Left lung (tissue), 10 donors: ENCODE results near the gene NOL8. TPM values are rescaled to one million over a fixed set of nuclear protein-coding genes. Genes with fewer than 3 reads are reported as not detected.

Source experiments
- ATAC-seq: fragments of 200-7000 bp; cut with Tn5 transposase; one replicate; pipeline ENCODE4 v1.9.1; 2020; ENCODE audit warnings: moderate library complexity
- DNase-seq, 4 donors: peaks; one replicate each; pipeline ENCODE4 v3.0.0-alpha.2; 2013 to 2020
- H3K27ac ChIP-seq, 2 donors: fragments of 200-600 bp; sonication (generic) in 1 of 2; one replicate each; pipeline versions ENCODE4 v1.5.0 to v1.8.0; 2020 to 2021
- H3K27me3 ChIP-seq, 2 donors: fragments of 200-600 bp; sonication (generic) in 1 of 2; one replicate each; pipeline versions ENCODE4 v1.5.0 to v1.8.0; 2020 to 2021
- H3K36me3 ChIP-seq, 2 donors: fragments of 200-600 bp; sonication (generic) in 1 of 2; one replicate each; pipeline versions ENCODE4 v1.5.0 to v1.8.0; 2020 to 2021
- H3K4me1 ChIP-seq, 2 donors: fragments of 200-600 bp; one replicate each; pipeline ENCODE4 v1.8.0; 2021
- H3K4me3 ChIP-seq, 2 donors: fragments of 200-600 bp; sonication (generic) in 1 of 2; one replicate each; pipeline versions ENCODE4 v1.5.0 to v1.8.0; 2020 to 2021; ENCODE audit warnings: mild to moderate bottlenecking in 1 of 2
- H3K9me3 ChIP-seq, 2 donors: fragments of 200-600 bp; sonication (generic) in 1 of 2; one replicate each; pipeline versions ENCODE4 v1.5.0 to v1.8.0; 2020 to 2021
- intact Hi-C, 2 donors: fragments of 100-400 bp; cut with DNase I; formaldehyde crosslinking; loops; one replicate each; pipeline versions ENCODE4 v1.11.2 to v1.14.2; 2022
- polyA plus RNA-seq, 6 donors: library from polyadenylated mRNA; unstranded; fragments of 120-200 nt; gene quantifications; one replicate each; pipeline ENCODE4 v1.2.1, GENCODE V29; 2013; ENCODE audit not compliant: insufficient read length in 6 of 6
- total RNA-seq, 2 donors: library from RNA; stranded (reverse); fragmentation: NEBNext Ultra II Directional; extraction: Animal tissue kit (Norgen Biotek cat#: 25700); gene quantifications; one replicate each; pipeline ENCODE4 v1.2.1, GENCODE V29; 2021
- TF ChIP-seq, protein P1 (sequence below), 2 donors: fragments of 200-600 bp; sonication (generic) in 1 of 2; IDR thresholded peaks; one replicate each; pipeline versions ENCODE4 v1.5.0 to v1.8.0; 2021; ENCODE audit warnings: antibody characterized with exemption in 2 of 2
- donor health status: DM: no; HTN: yes; CAD: no.
- donor health status: DM: no; HTN: no; CAD: no.

Gene NOL8
- total and polyA plus RNA-seq, 8 donors, result 23.7 to 69.3 (median 48.6) TPM

DNA sequence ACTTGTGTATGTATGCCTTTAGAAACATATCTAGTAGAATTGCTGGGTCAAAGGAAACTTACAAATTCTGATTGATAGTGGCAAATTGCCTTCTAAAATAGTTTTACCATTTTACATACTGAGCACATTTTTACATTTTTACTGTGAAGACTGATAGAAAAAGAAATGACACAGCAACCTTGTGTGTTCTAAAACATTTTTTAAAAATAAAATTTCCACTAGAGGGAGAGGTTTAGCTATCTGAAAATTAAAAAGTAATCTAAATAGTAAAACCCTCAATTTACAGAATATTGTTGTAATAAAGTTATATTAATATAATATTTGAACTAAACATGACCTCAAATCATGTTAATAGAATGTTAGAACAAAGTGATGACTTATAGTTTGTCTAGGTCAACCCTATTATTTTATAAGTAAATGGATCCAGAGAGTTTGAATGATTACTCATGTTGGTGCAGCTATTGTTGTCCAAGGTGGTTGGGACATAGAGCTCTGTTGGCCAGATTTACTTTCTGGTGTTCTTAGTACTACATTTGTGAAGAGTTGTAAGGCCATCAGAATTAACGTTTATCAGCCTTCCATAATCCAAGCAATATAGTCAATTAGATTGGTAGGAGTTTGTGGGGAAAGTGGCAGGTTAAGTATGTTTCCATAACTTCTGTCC lies 17.8 kb upstream of the NOL8 start:
- H3K27ac ChIP-seq, result no peak overlapping the region
- TF ChIP-seq, protein P1, sequence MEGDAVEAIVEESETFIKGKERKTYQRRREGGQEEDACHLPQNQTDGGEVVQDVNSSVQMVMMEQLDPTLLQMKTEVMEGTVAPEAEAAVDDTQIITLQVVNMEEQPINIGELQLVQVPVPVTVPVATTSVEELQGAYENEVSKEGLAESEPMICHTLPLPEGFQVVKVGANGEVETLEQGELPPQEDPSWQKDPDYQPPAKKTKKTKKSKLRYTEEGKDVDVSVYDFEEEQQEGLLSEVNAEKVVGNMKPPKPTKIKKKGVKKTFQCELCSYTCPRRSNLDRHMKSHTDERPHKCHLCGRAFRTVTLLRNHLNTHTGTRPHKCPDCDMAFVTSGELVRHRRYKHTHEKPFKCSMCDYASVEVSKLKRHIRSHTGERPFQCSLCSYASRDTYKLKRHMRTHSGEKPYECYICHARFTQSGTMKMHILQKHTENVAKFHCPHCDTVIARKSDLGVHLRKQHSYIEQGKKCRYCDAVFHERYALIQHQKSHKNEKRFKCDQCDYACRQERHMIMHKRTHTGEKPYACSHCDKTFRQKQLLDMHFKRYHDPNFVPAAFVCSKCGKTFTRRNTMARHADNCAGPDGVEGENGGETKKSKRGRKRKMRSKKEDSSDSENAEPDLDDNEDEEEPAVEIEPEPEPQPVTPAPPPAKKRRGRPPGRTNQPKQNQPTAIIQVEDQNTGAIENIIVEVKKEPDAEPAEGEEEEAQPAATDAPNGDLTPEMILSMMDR (IDR thresholded peaks at IDR 0.05), result peak in 1 of 2 donors; percentile 32
- intact Hi-C loops, result loop anchor here in 1 of 2 donors (10.0 kb wide), 1 partner anchor 92 kb away; no protein-coding TSS in a partner anchor

DNA sequence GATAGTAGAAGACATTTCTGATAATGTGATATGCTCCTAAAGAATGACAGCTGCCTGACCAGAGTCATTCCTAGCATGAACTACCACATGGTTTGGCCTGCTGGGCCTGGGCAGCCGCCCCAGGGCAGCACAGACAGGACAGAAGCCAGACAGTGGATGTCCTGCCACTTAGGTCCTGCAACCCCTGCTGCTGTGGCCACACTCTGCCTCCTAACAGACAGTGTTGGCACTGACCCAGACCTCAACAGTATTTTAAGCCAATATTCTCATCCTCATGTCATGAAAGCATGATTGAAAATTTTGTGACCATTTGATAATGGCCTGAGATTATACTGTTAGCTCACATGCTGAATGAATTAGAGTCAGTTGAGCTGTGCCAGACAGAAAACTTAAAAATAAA lies 16.4 kb upstream of the NOL8 start:
- ATAC-seq (no peak), DNase-seq (no peak)
- intact Hi-C loops, result loop anchor here in 1 of 2 donors (10.0 kb wide), 1 partner anchor 93 kb away; no protein-coding TSS in a partner anchor
- Histone ChIP-seq H3K4me3 (no peak overlapping the region), H3K9me3 (no peaks in the 10 kb centered on the region), H3K4me1 (no peaks in the 10 kb centered on the region), H3K27me3 (no peaks in the 10 kb centered on the region), H3K27ac (no peak overlapping the region), H3K36me3 (peaks cover 0 to 13% of the 10 kb centered on the region in 2 donors)
- TF ChIP-seq, protein P1 (IDR thresholded peaks at IDR 0.05), result no peak

More for the DNA sequence above, 17.8 kb upstream of the NOL8 start:
- H3K4me1 ChIP-seq, result no peaks in the 10 kb centered on the region
- no peaks in the 10 kb centered on the region for H3K27me3 ChIP-seq
- DNase-seq (no peak), ATAC-seq (no peak)
- peaks cover 0 to 9% of the 10 kb centered on the region in 2 donors for H3K36me3 ChIP-seq
- H3K4me3 ChIP-seq, result no peak overlapping the region
- no peaks in the 10 kb centered on the region for H3K9me3 ChIP-seq

DNA sequence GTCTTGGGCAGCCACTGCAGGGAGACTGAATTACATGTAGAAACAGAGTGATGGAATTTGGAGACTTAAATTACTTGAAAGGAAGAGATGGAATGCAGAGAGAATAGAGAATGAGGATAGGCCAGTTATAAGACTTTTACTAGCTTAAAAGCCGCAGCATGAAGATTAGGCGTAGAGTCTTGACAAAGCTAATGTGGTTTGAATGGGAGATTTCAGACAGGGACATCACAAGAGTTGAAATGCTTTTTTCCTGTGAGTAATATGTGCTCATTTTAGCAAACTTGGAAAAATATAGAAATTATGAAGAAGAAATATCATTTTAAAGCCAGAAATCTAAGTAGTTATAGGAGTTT lies 8.1 kb upstream of the NOL8 start:
- no peaks in the 10 kb centered on the region for H3K9me3 ChIP-seq
- H3K4me3 ChIP-seq, result no peak overlapping the region
- DNase-seq, result no peak
- peaks cover 0 to 7% of the 10 kb centered on the region in 2 donors for H3K36me3 ChIP-seq
- H3K27ac ChIP-seq, result no peak overlapping the region
- intact Hi-C loops, result no loop called here
- no peaks in the 10 kb centered on the region for H3K27me3 ChIP-seq
- TF ChIP-seq, protein P1 (IDR thresholded peaks at IDR 0.05), result no peak
- no peaks in the 10 kb centered on the region for H3K4me1 ChIP-seq
- ATAC-seq, result no peak

GRCh38 chr9:92332577-92333281 lies 7.6 kb upstream of the NOL8 start:
- Histone ChIP-seq H3K4me1 (no peaks in the 10 kb centered on the region), H3K9me3 (no peaks in the 10 kb centered on the region), H3K27me3 (no peaks in the 10 kb centered on the region), H3K4me3 (no peak overlapping the region), H3K36me3 (peaks cover 0 to 3% of the 10 kb centered on the region in 2 donors), H3K27ac (no peak overlapping the region)
- DNase-seq (no peak), ATAC-seq (no peak)
- intact Hi-C loops, result no loop called here
- TF ChIP-seq, protein P1 (IDR thresholded peaks at IDR 0.05), result no peak

GRCh38 chr9:92328225-92328624 lies 3.1 kb upstream of the NOL8 start:
- H3K4me3 ChIP-seq, result no peak overlapping the region
- TF ChIP-seq, protein P1 (IDR thresholded peaks at IDR 0.05), result no peak
- intact Hi-C loops, result no loop called here

More at GRCh38 chr9:92328225-92328624, 3.1 kb upstream of the NOL8 start:
- DNase-seq (peak in 1 of 4 donors; percentile 20), ATAC-seq (no peak)
- Histone ChIP-seq H3K36me3 (peaks cover 0 to under 1% of the 10 kb centered on the region in 2 donors), H3K4me1 (peaks cover 4 to 24% of the 10 kb centered on the region in 2 donors), H3K27ac (no peak overlapping the region), H3K27me3 (no peaks in the 10 kb centered on the region), H3K9me3 (no peaks in the 10 kb centered on the region)
